Activated CD8-positive, alpha-beta memory T cell treated with anti-CD3 and anti-CD28 coated beads, Interleukin-2, amount 50 U/mL, for 24 hours (primary cell): ENCODE measurements around the gene ORMDL3.
"Not testable (repeated sequence)": the region's sequence is repeated elsewhere in the genome, so short reads cannot be mapped to it uniquely, and the experiment has no call there.

Experiments used
- DNase-seq: peaks from one replicate; pipeline ENCODE4 v3.0.0-alpha.2; 2020; ENCODE audit errors: extremely low read depth

ORMDL3 gene

DNA sequence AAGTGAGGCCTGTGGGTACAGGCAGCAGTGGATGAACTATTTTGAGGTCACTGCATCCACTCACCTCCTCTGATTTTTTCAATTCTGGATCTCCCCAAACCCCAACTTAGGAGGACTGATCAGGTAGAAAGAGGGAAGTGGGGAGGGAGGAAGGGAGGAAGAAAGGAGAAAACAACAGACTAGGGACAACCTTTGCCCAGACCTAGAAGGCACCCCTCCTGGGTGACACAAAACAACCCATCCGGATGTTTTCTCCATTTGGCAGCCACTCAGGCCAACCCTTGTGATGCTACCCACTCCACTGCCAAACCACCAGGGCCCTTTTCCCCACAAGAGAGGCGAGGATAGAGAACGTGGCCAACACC lies 2.7 kb downstream of the ORMDL3 start:
- no peak for DNase-seq

DNA sequence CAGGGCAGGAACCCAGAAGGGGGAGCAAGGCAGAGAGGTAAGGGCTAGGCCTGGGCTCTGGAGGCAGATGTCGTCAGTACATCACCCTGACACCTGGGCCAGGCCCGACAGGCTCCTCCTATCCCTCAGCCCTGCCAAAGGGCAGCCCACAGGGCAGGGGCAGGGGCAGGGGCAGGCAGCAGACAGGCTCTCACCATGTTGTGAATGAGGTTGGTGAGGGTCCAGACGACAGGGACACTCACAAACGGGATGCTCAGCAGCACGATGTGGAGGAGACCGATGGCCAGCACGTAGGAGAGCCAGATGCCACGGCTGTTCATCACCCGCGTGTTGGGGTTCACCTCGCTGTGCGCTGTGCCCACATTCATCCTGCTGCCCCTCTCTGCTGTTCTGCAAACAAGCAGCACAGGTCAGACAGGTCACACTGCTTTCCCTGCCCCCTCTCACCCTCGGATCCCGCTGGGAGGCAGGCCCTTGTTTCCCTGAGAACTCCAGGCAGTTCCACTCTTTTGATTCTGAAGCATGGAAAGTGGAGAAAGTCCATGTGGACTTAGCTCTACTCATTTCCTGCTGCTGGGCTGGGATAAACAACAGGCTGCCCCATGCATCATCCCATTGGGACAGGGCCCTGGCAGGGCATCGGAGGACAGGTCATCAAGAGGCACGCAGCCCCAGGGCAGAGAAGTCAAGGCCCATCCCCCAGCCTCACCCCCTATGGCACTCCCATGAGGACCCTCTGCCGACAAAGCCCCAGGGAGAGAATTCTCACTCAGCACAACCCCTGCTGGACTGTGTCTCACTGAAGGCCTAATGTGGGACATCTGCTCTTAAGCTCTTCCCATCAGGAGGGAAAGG lies 3.3 kb downstream of the ORMDL3 start:
- DNase-seq: no peak

DNA sequence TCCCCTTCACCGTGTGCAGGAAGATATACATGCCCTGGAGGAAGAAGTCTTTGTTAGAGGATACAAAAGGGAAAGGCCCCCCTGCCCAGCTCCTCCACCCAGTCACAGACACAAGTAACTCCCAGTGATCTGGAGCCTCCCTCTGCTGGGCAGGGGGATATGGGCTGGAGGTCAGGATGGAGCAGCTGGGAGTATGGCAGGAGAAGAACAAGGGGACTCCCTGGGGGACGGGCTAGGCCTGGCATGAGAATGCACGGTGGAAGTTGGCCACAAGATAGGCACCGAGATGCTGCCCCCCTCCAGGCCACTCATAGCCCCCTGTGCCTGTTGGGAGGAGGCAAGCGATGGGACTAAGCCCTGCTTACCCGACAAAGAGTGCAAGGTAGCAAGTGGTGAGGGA lies 4.2 kb downstream of the ORMDL3 start:
- DNase-seq: no peak

DNA sequence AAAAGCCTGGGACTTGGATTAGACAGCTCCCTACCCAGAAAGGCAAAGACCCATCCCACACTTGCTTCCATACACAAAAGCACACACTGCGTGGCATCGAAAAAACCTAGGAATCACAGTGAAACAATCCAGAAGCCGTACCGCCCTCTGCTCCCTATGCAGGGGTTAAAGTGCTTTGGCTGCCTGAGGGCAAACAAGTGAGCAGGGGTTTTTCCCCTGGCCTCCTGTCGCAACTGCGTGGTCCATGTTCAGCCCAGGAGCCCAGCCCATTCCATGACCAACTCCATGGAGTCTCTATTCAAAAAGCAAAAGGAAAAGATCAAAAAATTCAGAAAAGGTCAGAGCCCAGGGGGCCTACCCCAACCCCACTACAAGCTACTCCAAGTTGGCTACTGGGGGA lies 5.4 kb downstream of the ORMDL3 start:
- no peak for DNase-seq

DNA sequence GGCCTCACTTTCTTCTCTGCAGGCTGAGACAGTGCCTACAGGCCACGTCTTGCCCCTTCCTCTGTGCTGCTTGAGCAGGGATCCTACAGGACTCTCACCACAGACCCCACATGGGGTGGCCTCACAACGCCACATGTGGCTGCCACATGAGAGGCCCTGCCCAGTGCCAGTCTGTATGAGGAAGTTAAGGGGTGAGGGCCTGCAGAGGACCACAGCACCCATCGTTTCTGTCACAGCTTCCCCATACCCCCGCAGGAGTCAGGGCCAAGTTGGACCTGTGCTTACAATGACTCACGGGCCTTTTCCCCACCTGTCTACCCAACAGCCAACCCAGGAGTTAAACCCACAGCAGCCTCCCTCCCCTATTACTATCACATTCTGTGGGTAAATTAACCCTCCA lies 6.1 kb downstream of the ORMDL3 start:
- DNase-seq: no peak

DNA sequence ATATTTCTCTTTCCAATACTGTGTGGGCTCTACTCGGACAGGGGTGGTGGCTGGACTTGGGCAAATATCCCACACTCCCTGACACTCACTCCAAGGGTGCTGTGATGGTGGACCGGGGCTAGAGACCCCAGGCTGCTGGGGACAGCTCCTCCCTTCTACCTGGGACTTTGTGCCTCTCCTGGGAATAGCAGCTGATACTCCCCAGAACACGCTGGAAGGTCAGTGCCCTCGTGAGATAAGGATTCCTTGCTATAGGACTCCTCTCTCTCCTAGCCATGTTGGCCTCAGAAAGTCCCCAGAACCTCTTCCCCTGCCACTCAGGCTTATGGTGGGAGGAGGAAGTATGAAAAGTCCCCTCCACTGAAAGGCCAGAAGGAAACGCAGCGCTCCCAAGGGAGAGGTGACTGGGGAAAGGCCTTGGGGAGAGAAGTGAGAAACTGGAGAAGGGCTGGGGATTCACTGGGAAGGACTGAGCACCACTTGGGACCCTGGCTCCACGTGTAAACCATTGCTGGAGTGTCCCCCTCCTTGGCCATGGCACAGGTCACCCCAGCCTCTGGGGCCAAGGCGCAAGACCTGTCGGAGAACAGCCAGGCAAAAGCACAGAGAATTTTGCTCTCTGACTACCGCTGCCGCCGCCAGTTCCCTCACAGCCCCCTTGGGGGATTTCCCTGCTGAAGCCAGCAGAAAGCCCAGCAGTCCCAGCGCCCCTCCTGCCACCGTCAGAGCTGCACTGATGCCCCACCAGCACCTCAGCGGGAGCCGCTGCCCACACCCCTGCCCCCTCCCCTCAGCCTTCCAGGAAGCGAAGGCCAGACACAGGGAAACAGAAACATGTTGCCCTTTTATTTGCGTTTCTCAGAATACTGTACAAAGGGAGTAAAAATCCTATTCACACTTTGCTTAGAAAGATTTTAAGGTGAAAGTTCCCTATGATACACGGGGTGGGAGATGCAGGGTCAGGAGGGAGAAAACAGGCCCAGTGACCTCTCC lies 6.9 kb downstream of the ORMDL3 start:
- peak; percentile 32 for DNase-seq

DNA sequence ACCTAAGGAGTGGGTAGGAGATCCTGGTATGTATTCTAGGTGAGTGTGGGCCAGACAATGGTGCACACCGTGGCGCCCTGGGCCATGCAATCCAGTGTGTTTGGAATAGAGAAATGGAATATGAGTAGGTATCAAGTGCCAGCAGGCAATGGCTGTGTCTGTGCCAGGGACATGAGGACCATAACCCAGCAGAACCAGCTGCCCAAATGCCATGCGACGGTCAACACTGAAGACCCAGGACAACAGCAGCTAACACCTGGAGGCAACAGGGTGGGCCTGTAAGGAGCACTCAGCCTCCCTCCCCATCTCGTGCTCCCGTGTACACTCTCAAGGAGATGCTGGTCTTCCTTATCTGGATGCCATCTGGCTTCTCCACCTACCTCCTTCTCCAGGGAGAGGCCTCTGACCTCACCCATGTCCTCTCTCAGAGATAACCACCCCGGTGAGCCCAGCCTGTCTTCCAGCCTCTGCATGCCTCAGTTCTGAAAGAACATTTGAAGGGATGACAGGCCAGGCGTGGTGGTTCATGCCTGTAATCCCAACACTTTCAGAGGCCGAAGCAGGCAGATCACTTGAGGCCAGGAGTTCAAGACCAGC lies 8.2 kb downstream of the ORMDL3 start:
- no peak for DNase-seq

DNA sequence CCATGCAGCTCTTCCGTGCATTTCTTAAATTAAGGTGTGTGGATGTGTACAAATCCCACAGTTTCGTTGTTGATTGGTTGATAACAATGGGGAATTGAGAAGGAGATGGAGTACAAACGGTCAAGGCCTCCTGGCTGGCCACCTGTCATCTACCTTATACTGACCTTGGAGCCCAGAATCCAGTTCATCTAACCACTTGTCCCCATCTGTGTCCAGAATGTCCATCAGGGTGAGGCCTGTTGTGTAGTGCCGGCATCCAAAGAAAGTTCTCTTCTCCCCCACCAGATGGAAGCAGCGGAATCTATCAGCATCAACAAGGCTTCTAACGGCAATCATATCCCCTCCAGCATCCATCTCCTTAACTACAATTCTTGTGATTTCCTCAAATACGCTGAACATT lies 10.5 kb downstream of the ORMDL3 start:
- DNase-seq: no peak

DNA sequence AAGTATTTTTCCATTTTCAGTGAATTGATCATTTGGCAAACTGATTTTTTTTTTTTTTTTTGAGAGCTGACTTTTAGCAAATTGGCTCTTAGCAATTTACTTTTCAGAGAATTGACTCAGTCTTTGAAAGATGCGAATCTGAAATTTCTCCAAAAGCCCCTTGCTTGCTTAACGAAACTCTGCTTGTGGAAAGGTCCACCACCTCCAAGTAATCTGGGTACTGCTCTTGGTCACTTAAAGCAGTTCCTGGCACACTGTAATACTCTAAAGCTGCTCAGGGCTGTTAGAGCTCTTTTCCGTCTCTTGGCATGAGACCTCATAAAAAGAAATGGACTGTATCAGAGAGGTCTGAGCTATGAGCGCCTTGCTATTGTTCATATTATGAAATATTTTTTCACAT lies 11.8 kb downstream of the ORMDL3 start:
- no peak for DNase-seq

DNA sequence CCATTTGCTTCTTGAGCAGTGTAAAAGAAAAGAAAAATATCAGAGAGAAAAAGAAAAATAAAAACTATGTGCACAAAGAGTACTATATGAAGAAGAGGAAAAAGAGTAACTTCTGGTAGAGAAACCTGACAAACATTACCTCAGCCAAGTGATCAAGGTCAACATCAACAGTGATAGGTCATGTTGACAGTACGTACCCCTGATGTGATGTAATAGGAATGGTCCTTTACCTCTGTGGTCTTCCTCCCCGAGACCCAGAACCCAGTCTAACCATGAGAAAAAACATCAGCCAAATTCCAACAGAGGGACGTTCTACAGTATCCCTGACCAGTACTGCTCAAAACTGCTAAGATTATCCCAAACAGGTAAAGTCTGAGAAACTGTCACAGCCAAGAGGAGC lies 13.4 kb downstream of the ORMDL3 start:
- DNase-seq: no peak

DNA sequence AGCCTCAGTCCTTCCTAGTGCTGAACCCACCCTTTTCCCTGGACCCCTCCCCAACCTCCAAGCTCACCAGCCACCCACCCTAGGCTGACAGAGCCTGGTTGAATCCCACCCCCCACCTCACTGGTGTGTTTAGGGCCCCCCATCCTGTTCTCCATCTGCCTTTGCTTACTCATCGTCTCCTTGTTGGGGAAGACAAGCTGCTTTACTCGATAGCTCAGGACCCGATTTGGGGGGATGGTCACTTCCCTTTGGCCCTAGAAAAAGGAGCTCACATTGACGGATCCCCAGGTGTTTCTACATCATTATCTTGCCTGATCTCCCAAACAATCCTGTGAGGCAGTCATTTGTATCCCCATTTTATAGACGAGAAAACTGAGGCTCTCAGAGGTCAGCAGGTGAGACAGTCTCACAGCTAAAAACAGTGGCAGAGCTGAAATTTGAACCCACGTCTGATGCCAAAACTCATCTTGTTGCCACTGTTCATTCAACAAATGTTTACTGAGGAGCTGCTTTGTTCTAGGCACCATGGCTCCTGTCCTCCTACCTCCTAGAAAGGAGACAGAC lies 18.5 kb downstream of the ORMDL3 start:
- no peak for DNase-seq

DNA sequence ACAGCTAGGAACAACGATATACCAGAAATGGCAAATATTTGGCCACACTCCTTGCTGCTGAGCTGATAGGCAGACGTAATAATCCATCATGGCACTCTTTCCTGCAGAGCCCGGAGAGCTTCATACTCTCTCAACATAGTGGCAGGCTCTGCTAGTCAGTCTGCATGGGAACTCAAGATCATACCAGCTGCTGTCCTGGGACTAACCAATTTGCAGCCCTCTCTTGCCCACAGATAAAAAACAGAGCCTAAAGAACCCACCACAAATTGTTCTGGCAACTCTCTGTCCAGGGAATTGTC lies 22.5 kb downstream of the ORMDL3 start:
- no peak for DNase-seq

DNA sequence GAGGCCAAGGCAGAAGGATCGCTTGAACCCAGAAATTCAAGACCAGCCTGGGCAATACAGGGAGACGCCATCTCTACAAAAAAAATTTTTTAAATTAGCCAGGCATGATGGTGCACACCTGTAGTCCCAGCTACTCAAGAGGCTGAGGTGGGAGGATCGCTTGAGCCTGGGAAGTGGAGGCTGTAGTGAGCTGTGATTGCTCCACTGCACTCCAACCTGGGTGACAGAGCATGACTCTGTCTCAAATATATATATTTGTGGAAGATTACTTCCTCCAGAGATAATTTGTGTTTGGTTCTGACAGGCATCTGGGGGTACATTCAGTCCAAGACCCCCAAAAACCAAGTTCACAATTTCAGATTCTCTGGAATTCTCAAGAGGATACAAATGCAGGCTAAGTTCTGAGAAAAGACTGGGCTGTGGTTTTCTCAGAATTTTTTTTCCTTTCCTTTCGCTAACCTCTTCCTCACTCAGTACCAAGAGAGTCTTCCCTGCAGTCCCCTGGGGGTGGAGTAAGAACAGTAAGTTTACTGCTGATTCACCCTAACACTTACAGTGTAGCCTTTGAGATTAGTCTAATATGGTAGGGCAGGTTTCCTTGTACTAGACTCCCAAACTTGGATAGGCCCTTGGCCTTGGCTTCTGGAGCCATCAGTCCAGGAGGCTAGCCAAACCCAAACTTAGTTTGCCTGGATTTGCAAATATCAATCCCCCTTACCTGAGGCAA lies 24.1 kb downstream of the ORMDL3 start:
- no peak for DNase-seq

DNA sequence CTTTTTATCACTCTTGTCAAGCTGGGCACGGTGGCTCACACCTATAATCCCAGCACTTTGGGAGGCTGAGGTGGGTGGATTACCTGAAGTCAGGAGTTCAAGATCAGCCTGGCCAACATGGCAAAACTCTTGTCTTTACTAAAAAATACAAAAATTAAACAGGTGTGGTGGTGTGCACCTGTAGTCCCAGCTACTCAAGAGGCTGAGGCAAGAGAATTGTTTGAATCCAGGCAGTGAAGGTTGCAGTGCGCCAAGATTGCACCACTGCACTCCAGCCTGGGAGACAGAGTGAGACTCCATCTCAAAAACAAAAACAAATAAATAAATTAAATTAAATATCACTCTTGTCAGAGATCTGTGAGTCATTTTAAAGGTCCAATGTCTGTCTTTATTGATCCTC lies 25.4 kb downstream of the ORMDL3 start:
- DNase-seq: not testable (repeated sequence)

DNA sequence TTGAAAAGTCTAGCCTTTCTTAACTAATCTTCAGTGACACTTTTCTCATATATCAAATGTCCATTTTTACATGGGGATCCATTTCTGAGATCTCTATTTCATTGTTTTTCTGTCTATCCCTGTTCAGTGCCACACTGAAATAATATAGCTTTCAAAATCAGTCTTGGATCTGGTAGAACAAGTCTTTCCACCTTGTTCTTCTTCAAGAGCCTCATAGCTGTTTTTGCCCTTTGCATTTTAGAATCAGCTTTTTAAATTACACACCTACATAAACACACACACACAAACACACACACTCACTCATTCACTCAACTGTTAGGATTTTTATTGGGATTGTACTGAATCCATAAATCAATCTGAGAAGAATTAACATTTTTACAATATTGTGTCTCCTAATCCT lies 28.2 kb downstream of the ORMDL3 start:
- DNase-seq: no peak

DNA sequence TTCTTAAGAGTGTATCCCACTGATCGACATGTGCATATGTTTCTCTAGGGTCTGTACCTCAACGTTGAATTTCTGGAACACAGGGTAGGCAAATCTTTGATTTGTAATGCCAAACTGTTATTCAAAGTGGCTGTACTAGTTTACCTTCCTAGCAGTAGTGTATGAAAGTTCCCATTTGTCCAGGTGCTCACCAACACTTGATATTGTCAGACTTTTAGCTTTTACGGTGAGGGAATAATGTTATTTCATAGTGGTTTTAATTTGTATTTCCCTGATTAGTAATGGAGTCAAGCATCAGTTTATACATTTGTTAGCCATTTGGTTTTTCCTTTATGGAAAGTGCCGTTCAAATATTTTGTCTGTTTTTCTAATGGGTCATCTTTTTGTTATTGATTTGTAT lies 29.3 kb downstream of the ORMDL3 start:
- no peak for DNase-seq

DNA sequence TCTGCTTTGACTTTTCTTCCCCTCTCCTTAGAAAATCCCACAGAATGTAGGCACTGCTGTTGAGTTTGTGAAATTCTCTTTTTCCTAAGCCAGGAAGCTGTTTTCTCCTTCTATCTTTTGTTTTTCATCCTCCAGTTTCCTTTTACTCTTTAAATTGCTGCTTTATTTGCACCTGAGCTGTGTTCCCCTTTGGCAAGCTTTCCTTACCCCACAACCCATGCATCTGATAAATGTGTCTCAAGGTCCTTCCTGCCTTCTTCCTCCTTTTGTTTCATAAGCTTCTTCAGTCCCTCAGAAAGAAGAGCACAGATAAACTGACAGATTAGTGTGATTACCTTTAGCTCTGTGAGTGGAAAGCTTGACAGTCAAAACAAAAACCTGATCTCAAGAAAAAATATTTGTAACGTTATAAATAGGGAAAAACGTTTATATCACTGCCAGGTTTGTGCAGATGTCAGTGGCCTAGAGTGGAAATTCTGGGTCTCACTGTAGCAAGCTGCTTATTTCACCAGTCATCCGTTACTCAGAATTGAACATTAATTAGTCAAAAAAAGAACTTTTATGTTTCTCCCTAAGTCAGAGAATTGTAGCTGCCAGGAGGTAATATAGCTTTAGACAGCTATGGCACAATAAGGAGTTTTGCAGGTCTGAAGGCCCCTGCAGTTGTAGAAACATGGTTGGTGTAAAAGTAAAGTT lies 32.6 kb downstream of the ORMDL3 start:
- no peak for DNase-seq

DNA sequence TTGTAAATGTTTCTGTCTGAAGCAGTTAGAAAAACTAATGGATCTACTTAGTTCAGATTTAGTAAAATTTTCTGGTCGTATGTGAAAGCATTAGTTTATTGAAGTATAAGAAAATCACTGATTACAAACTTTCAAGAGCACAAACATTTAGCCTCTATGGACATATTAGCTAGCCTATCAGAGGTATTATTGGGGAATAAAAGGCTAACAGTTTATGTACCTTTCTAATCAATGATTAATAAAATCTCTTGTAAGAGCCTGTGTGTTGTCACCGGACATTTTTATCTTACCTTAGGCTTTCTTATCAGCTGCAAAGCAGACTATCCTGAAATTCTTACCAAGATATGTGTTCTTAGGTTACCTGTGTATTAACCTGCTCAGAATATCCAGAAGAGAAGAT lies 38.2 kb downstream of the ORMDL3 start:
- DNase-seq: no peak

DNA sequence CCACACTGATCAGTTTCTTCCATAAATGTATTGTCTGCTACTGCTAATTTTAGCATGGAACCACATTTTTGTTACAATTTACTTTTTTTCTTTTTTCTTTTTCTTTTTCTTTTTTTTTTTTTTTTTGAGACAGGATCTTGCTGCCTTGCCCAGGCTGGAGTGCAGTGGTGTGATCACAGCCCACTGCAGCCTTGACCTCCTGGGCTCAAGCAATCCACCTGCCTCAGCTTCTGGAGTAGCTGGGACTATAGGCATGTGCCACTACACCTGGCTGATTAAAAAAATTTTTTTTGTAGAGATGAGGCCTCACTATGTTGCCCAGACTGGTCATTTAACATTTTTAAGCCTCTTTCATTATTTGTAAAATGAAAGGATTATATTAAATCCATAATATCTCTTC lies 40.3 kb downstream of the ORMDL3 start:
- no peak for DNase-seq

DNA sequence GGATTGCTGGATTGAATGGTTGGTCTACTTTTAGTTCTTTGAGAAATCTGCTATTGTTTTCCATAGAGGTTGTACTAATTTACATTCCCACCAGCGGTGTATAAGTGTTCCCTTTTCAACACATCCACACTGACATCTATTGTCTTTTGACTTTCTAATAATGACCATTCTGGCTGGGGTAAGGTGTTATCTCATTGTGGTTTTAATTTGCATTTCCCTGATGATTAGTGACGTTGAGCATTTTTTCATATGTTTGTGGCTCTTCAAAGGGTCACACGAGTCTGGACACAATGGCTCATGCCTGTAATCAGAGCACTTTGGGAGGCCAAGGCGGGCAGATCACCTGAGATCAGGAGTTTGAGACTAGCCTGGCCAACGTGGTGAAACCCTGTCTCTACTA lies 41.3 kb downstream of the ORMDL3 start:
- DNase-seq: not testable (repeated sequence)

DNA sequence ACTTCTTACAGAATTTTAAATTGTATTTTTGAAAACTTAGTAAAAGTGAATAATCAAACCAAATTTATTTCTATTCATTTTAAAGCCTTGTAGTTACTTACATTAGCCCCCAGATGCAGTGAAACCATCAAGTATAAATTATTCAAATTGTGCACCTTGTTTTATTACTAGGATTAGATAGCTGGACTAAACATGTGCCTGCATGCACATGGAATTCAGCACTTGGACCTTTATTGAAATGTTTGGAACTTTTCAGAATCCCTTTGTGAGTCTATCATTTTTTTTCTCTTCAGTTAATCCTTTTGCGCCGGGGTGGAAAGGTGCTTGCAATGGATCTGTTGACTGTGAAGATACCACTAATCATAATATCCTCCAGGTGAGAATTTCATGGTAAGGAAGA lies 54.6 kb downstream of the ORMDL3 start:
- no peak for DNase-seq
